Chondrocyte (in vitro differentiated cells): ENCODE data around the gene FOSB. TPM values are rescaled to one million over a fixed set of nuclear protein-coding genes. Genes with fewer than 3 reads are reported as not detected.

Experiments used
- DNase-seq: peaks from one replicate; pipeline ENCODE4 v3.0.0; 2021; ENCODE audit warnings: mixed read lengths, low spot score
- H3K27ac Mint-ChIP-seq: one replicate; pipeline ENCODE4 v1.8.0; 2021; ENCODE audit warnings: mild to moderate bottlenecking, moderate library complexity, mixed read lengths; ENCODE audit not compliant: unreplicated experiment
- H3K27me3 Mint-ChIP-seq: 2 replicates; pipeline ENCODE4 v1.8.0; 2021; ENCODE audit warnings: low read depth, mixed read lengths
- H3K36me3 Mint-ChIP-seq: 2 replicates; pipeline ENCODE4 v1.8.0; 2021; ENCODE audit warnings: low read depth, mixed read lengths
- H3K4me1 Mint-ChIP-seq: 2 replicates; pipeline ENCODE4 v1.8.0; 2021; ENCODE audit warnings: low read depth, mild to moderate bottlenecking, mixed read lengths
- H3K4me3 Mint-ChIP-seq: one replicate; pipeline ENCODE4 v1.8.0; 2021; ENCODE audit warnings: mild to moderate bottlenecking, moderate library complexity, mixed read lengths; ENCODE audit not compliant: unreplicated experiment
- H3K9me3 Mint-ChIP-seq: 2 replicates; pipeline ENCODE4 v1.8.0; 2021; ENCODE audit warnings: low read depth, mixed read lengths
- CTCF ChIP-seq: fragments of 200-600 bp; sonication (generic); IDR thresholded peaks from 2 replicates; pipeline ENCODE4 v1.5.0; 2021; ENCODE audit warnings: antibody characterized with exemption, mild to moderate bottlenecking, moderate library complexity
- total RNA-seq: library from RNA; stranded (reverse); gene quantifications from 3 replicates; pipeline ENCODE4 v1.2.1, GENCODE V29; 2021

Gene FOSB
- total RNA-seq, 1 donor from 2014 or later, result 43.8 TPM

- Mint-ChIP-seq H3K9me3 (no peaks in the 10 kb centered on the region), H3K27ac (peak overlapping the region; percentile 93), H3K4me1 (peaks cover 31% of the 10 kb centered on the region), H3K36me3 (no peaks in the 10 kb centered on the region), H3K4me3 (no peak overlapping the region), H3K27me3 (no peaks in the 10 kb centered on the region)
- TF ChIP-seq CTCF, result no peak
- DNase-seq, result no peak
These were observed 37.6 kb downstream of the FOSB start for GRCh38 chr19:45505151-45505995.

- Mint-ChIP-seq H3K4me3 (no peak overlapping the region), H3K36me3 (no peaks in the 10 kb centered on the region), H3K27me3 (no peaks in the 10 kb centered on the region), H3K4me1 (peaks cover 36% of the 10 kb centered on the region), H3K27ac (peak overlapping the region; percentile 93), H3K9me3 (no peaks in the 10 kb centered on the region)
- no peak for DNase-seq
- no peak for TF ChIP-seq CTCF
These were observed 38.1 kb downstream of the FOSB start for GRCh38 chr19:45505996-45506245.

GRCh38 chr19:45506246-45506988 lies 38.6 kb downstream of the FOSB start:
- no peaks in the 10 kb centered on the region for H3K27me3 Mint-ChIP-seq
- peak overlapping the region; percentile 93 for H3K27ac Mint-ChIP-seq
- TF ChIP-seq CTCF, result peak; percentile 79
- H3K9me3 Mint-ChIP-seq, result no peaks in the 10 kb centered on the region
- no peaks in the 10 kb centered on the region for H3K36me3 Mint-ChIP-seq
- peaks cover 41% of the 10 kb centered on the region for H3K4me1 Mint-ChIP-seq
- DNase-seq, result no peak
- H3K4me3 Mint-ChIP-seq, result peak overlapping the region; percentile 96

- peak; percentile 9 for TF ChIP-seq CTCF
- Mint-ChIP-seq H3K36me3 (no peaks in the 10 kb centered on the region), H3K27me3 (no peaks in the 10 kb centered on the region), H3K9me3 (no peaks in the 10 kb centered on the region), H3K4me1 (peaks cover 46% of the 10 kb centered on the region), H3K4me3 (peak within 1 kb of the TSS; percentile 96), H3K27ac (peak within 1 kb of the TSS; percentile 93)
- no peak for DNase-seq
These were observed 39.4 kb downstream of the FOSB start, which contains the start of gene VASP for GRCh38 chr19:45506989-45507871. Gene VASP (plus strand): TSS chr19:45507479. CDS start chr19:45507772, 293 bp downstream.

- no peaks in the 10 kb centered on the region for H3K27me3 Mint-ChIP-seq
- H3K4me3 Mint-ChIP-seq, result peak overlapping the region; percentile 96
- H3K4me1 Mint-ChIP-seq, result peaks cover 49% of the 10 kb centered on the region
- peak overlapping the region; percentile 70 for H3K27ac Mint-ChIP-seq
- no peak for DNase-seq
- TF ChIP-seq CTCF, result no peak
- H3K36me3 Mint-ChIP-seq, result peaks cover 2% of the 10 kb centered on the region
- H3K9me3 Mint-ChIP-seq, result no peaks in the 10 kb centered on the region
These were observed 40.1 kb downstream of the FOSB start for GRCh38 chr19:45507872-45508416.
